ENCODE data around the gene CORO2B.

The CORO2B gene

DNA sequence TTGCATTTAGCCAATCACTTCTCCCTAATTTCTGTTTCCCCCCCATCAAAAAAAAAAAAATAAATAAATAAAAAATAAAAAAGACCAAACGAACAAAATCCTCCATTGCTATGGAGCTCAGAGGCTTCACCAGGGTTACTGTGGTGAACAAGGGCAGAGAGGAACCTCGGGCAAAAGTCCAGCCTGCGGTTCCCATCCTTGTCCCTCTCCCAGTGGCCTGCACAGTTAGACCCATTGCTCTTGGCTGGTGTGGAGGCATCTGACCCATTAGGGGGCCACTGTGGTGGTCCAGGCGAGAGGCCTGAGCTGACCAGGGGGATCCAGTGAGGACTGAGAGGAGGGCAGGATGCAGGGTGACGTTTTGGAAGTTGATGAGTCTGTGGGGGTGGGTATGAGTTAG is 18.8 kb downstream of the CORO2B start:
- DNase-seq (ENCODE audit: low read depth), result no peak
- TF ChIP-seq POLR2A (IDR thresholded peaks at IDR 0.05; ENCODE audit: extremely low read depth, insufficient read length) (no peak), MYC (IDR thresholded peaks at IDR 0.05; ENCODE audit: low read depth, low read length) (no peak)
- TF ChIP-seq, protein P1, sequence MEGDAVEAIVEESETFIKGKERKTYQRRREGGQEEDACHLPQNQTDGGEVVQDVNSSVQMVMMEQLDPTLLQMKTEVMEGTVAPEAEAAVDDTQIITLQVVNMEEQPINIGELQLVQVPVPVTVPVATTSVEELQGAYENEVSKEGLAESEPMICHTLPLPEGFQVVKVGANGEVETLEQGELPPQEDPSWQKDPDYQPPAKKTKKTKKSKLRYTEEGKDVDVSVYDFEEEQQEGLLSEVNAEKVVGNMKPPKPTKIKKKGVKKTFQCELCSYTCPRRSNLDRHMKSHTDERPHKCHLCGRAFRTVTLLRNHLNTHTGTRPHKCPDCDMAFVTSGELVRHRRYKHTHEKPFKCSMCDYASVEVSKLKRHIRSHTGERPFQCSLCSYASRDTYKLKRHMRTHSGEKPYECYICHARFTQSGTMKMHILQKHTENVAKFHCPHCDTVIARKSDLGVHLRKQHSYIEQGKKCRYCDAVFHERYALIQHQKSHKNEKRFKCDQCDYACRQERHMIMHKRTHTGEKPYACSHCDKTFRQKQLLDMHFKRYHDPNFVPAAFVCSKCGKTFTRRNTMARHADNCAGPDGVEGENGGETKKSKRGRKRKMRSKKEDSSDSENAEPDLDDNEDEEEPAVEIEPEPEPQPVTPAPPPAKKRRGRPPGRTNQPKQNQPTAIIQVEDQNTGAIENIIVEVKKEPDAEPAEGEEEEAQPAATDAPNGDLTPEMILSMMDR (IDR thresholded peaks at IDR 0.05; ENCODE audit: low read depth, low read length), result no peak
- TF ChIP-seq, protein P2, sequence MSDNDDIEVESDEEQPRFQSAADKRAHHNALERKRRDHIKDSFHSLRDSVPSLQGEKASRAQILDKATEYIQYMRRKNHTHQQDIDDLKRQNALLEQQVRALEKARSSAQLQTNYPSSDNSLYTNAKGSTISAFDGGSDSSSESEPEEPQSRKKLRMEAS (IDR thresholded peaks at IDR 0.05; ENCODE audit: low read depth, low read length), result no peak

DNA sequence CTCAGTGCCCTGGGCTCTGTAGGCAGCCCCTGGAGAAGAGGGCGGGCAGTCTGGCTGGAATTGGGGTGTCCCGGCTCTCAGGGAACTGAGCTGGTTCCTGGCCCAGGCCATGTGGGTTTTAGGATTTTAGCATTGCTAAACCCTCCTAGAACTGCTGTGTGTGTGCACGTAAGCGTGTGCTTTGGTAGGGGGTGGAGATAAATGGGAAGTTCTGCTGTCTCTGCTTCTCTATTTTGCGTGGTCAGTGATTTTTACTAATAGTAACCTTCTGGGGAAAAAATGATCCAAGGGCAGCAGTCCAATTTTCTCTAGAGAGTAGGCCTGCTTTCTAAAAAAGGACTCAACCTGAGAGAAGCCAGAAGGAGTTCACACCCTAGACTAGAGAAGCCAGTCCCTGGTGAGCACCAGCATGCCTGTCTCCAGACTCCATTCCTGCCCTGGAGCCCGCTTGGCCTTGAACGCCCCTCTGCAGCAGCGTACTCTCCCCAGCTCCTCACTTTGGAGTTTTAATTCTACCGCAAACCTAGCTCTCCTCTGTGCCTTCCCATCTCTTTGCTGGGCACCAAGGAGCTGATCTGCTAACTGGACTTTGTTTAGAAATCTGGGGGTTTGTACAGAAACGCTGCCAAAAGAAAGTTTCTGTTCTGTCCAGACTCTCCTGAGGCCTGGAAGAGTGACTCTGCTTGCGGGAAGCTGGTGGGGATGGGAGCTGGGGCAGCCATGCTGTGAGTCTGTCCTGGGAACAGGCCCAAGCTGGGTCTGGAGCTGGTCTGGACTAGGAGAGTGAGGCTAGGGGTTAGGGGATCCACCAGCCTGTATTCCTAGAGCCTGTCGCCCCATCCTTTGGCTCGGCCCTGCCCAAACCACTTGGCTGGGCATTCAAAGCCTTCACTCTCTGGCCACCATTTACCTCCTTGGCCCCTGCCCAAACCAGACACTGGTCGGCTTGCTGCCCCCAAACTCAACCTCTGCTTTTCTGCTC is 19.7 kb downstream of the CORO2B start:
- no peak overlapping the region for H3K4me3 ChIP-seq (ENCODE audit: low read depth, low read length)
- no peak for DNase-seq (ENCODE audit: low read depth)
- TF ChIP-seq, protein P1 (IDR thresholded peaks at IDR 0.05; ENCODE audit: low read depth, low read length), result no peak
- TF ChIP-seq MYC (IDR thresholded peaks at IDR 0.05; ENCODE audit: low read depth, low read length), result no peak
- TF ChIP-seq, protein P2 (IDR thresholded peaks at IDR 0.05; ENCODE audit: low read depth, low read length), result no peak
- TF ChIP-seq POLR2A (IDR thresholded peaks at IDR 0.05; ENCODE audit: extremely low read depth, insufficient read length), result no peak

More for the DNA sequence above, 18.8 kb downstream of the CORO2B start:
- H3K4me3 ChIP-seq (ENCODE audit: low read depth, low read length), result no peak overlapping the region

- TF ChIP-seq, protein P1 (IDR thresholded peaks at IDR 0.05; ENCODE audit: low read depth, low read length), result no peak
- no peak for TF ChIP-seq POLR2A (IDR thresholded peaks at IDR 0.05; ENCODE audit: extremely low read depth, insufficient read length)
- TF ChIP-seq, protein P2 (IDR thresholded peaks at IDR 0.05; ENCODE audit: low read depth, low read length), result no peak
- no peak for TF ChIP-seq MYC (IDR thresholded peaks at IDR 0.05; ENCODE audit: low read depth, low read length)
- no peak overlapping the region for H3K4me3 ChIP-seq (ENCODE audit: low read depth, low read length)
- DNase-seq (ENCODE audit: low read depth), result no peak
These were observed 20.4 kb downstream of the CORO2B start for GRCh38 chr15:68599153-68599545.

GRCh38 chr15:68599560-68600071 is 20.8 kb downstream of the CORO2B start:
- no peak overlapping the region for H3K4me3 ChIP-seq (ENCODE audit: low read depth, low read length)
- TF ChIP-seq MYC (IDR thresholded peaks at IDR 0.05; ENCODE audit: low read depth, low read length) (no peak), POLR2A (IDR thresholded peaks at IDR 0.05; ENCODE audit: extremely low read depth, insufficient read length) (no peak)
- TF ChIP-seq, protein P1 (IDR thresholded peaks at IDR 0.05; ENCODE audit: low read depth, low read length), result no peak
- TF ChIP-seq, protein P2 (IDR thresholded peaks at IDR 0.05; ENCODE audit: low read depth, low read length), result no peak
- no peak for DNase-seq (ENCODE audit: low read depth)

GRCh38 chr15:68601206-68602197 is 22.7 kb downstream of the CORO2B start:
- H3K4me3 ChIP-seq (ENCODE audit: low read depth, low read length), result no peak overlapping the region
- DNase-seq (ENCODE audit: low read depth), result no peak
- TF ChIP-seq POLR2A (IDR thresholded peaks at IDR 0.05; ENCODE audit: extremely low read depth, insufficient read length), result no peak
- no peak for TF ChIP-seq MYC (IDR thresholded peaks at IDR 0.05; ENCODE audit: low read depth, low read length)
- TF ChIP-seq, protein P2 (IDR thresholded peaks at IDR 0.05; ENCODE audit: low read depth, low read length), result no peak
- TF ChIP-seq, protein P1 (IDR thresholded peaks at IDR 0.05; ENCODE audit: low read depth, low read length), result no peak
